DMS79 treated with DMSO at 0.1 percent for 48 hours (cell line): ENCODE measurements around the gene OBSCN.

Experiments
- DNase-seq: peaks from one replicate; lab custom pipeline; 2025; lab: John Stamatoyannopoulos, UW

Gene OBSCN

GRCh38 chr1:228289239-228289849 is 81.5 kb downstream of the OBSCN start:
- no peak for DNase-seq

- DNase-seq = no peak
Observed at GRCh38 chr1:228289996-228290881, 82.4 kb downstream of the OBSCN start.

- DNase-seq = no peak
Observed at GRCh38 chr1:228291906-228292608, 84.2 kb downstream of the OBSCN start.

GRCh38 chr1:228292609-228292911 is 84.7 kb downstream of the OBSCN start:
- DNase-seq = no peak

GRCh38 chr1:228293393-228293792 is 85.5 kb downstream of the OBSCN start:
- no peak for DNase-seq

- no peak for DNase-seq
Observed at GRCh38 chr1:228293816-228294500, 86.1 kb downstream of the OBSCN start.

- DNase-seq = no peak
Observed at GRCh38 chr1:228294717-228295116, 86.9 kb downstream of the OBSCN start.

GRCh38 chr1:228295201-228295600 is 87.4 kb downstream of the OBSCN start:
- DNase-seq = no peak

GRCh38 chr1:228295981-228296380 is 88.1 kb downstream of the OBSCN start:
- DNase-seq = no peak

GRCh38 chr1:228297242-228297641 is 89.4 kb downstream of the OBSCN start:
- no peak for DNase-seq

GRCh38 chr1:228297822-228298221 is 90.0 kb downstream of the OBSCN start:
- no peak for DNase-seq

GRCh38 chr1:228298471-228298870 is 90.6 kb downstream of the OBSCN start:
- no peak for DNase-seq

- no peak for DNase-seq
Observed at GRCh38 chr1:228299211-228299610, 91.4 kb downstream of the OBSCN start.

- DNase-seq = no peak
Observed at GRCh38 chr1:228299901-228300300, 92.1 kb downstream of the OBSCN start.

GRCh38 chr1:228302086-228302485 is 94.2 kb downstream of the OBSCN start:
- DNase-seq = no peak

- no peak for DNase-seq
Observed at GRCh38 chr1:228303596-228303995, 95.8 kb downstream of the OBSCN start.

GRCh38 chr1:228304225-228304624 is 96.4 kb downstream of the OBSCN start:
- no peak for DNase-seq

- DNase-seq = no peak
Observed at GRCh38 chr1:228304766-228305395, 97.0 kb downstream of the OBSCN start.

- DNase-seq = no peak
Observed at GRCh38 chr1:228305721-228306152, 97.9 kb downstream of the OBSCN start.

GRCh38 chr1:228306275-228307217 is 98.7 kb downstream of the OBSCN start:
- no peak for DNase-seq
